IMR-90 (cell line): ENCODE results near the gene TSPAN32. TPM values are rescaled to one million over a fixed set of nuclear protein-coding genes. Genes with fewer than 3 reads are reported as not detected.

ENCODE experiments used
- ATAC-seq: fragments of 200-7000 bp; cut with Tn5 transposase; 2 replicates; pipeline ENCODE4 v1.9.1; 2020; ENCODE audit warnings: low read depth, mild to moderate bottlenecking, moderate library complexity
- BruUV-seq: library from RNA; stranded (reverse); fragments of 400-500 nt; replicated peaks from 2 replicates; lab custom pipeline; 2021; lab: Mats Ljungman, UMichigan
- CTCF ChIA-PET: fragments of 300-600 bp; formaldehyde crosslinking; extraction: SDS; loops from one replicate; lab custom pipeline; 2021; ENCODE audit warnings: antibody characterized with exemption; lab: Yijun Ruan, JAX
- POLR2A ChIA-PET: fragments of 300-600 bp; sonication (Branson Sonifier 250); formaldehyde crosslinking; loops from one replicate; lab custom pipeline; 2022; ENCODE audit warnings: antibody characterized with exemption; ENCODE audit not compliant: unreplicated experiment; lab: Charles Lee
- DNase-seq: peaks from one replicate; pipeline ENCODE4 v3.0.0; 2013
- H2AFZ ChIP-seq: replicated peaks from 2 replicates; pipeline ENCODE3; 2013; ENCODE audit warnings: low read length, mild to moderate bottlenecking; ENCODE audit not compliant: poor library complexity
- H2AK5ac ChIP-seq: 2 replicates; pipeline ENCODE4 v1.6.1; 2013; ENCODE audit warnings: low read depth, low read length, inconsistent platforms
- H2AK9ac ChIP-seq: replicated peaks from 2 replicates; pipeline ENCODE3; 2013; ENCODE audit warnings: mild to moderate bottlenecking, low read depth, low read length, moderate library complexity; ENCODE audit not compliant: poor library complexity
- H2BK120ac ChIP-seq: 2 replicates; pipeline ENCODE4 v1.6.1; 2013; ENCODE audit warnings: low read depth, low read length, inconsistent platforms
- H2BK15ac ChIP-seq: 3 replicates; pipeline ENCODE4 v1.6.1; 2013; ENCODE audit warnings: low read depth, low read length, inconsistent platforms
- H2BK20ac ChIP-seq: 2 replicates; pipeline ENCODE4 v1.6.1; 2013; ENCODE audit warnings: low read depth, mild to moderate bottlenecking, inconsistent platforms, low read length, moderate library complexity
- H2BK5ac ChIP-seq: 2 replicates; pipeline ENCODE4 v1.6.1; 2013; ENCODE audit warnings: mild to moderate bottlenecking, low read depth, low read length, inconsistent platforms; ENCODE audit not compliant: poor library complexity, severe bottlenecking
- H3K14ac ChIP-seq: replicated peaks from 2 replicates; pipeline ENCODE4 v1.6.1; 2013; ENCODE audit warnings: low read depth, low read length, inconsistent platforms
- H3K18ac ChIP-seq: 2 replicates; pipeline ENCODE4 v1.6.1; 2013; ENCODE audit warnings: low read depth, low read length, control low read depth
- H3K23ac ChIP-seq: 2 replicates; pipeline ENCODE4 v1.6.1; 2013; ENCODE audit warnings: low read depth, low read length, inconsistent platforms
- H3K27ac ChIP-seq: 2 replicates; pipeline ENCODE4 v1.5.1; 2013; ENCODE audit warnings: mild to moderate bottlenecking, control low read depth, low read length; ENCODE audit not compliant: insufficient read depth
- H3K27me3 ChIP-seq: 2 replicates; pipeline ENCODE4 v1.6.1; 2013; ENCODE audit warnings: low read length; ENCODE audit not compliant: control insufficient read depth, insufficient read depth
- H3K36me3 ChIP-seq: 2 replicates; pipeline ENCODE4 v1.6.1; 2013; ENCODE audit warnings: low read length, mixed read lengths; ENCODE audit not compliant: control insufficient read depth, insufficient read depth
- H3K4ac ChIP-seq: 2 replicates; pipeline ENCODE4 v1.6.1; 2013; ENCODE audit warnings: low read depth, low read length, inconsistent platforms
- H3K4me1 ChIP-seq: 2 replicates; pipeline ENCODE4 v1.6.1; 2013; ENCODE audit warnings: low read length, mixed read lengths; ENCODE audit not compliant: control insufficient read depth, insufficient read depth
- H3K4me2 ChIP-seq: 2 replicates; pipeline ENCODE4 v1.6.1; 2013; ENCODE audit warnings: low read depth, mild to moderate bottlenecking, control low read depth, low read length, moderate library complexity
- H3K4me3 ChIP-seq: 2 replicates; pipeline ENCODE4 v1.5.1; 2013; ENCODE audit warnings: low read depth, mild to moderate bottlenecking, control low read depth, low read length, moderate library complexity; ENCODE audit not compliant: insufficient read depth
- H3K56ac ChIP-seq: 2 replicates; pipeline ENCODE4 v1.6.1; 2013; ENCODE audit warnings: low read length, inconsistent platforms; ENCODE audit not compliant: insufficient read depth; ENCODE audit errors: extremely low read depth
- H3K79me1 ChIP-seq, 2 experiments: 2 replicates each; pipeline ENCODE4 v1.6.1; 2013; ENCODE audit warnings: low read length in 2 of 2, inconsistent platforms in 1 of 2, low read depth in 1 of 2
- H3K9ac ChIP-seq: 2 replicates; pipeline ENCODE4 v1.6.1; 2013; ENCODE audit warnings: low read depth, low read length, control low read depth
- H3K9me1 ChIP-seq: 2 replicates; pipeline ENCODE4 v1.6.1; 2013; ENCODE audit warnings: low read length, inconsistent platforms; ENCODE audit not compliant: insufficient read depth
- H3K9me3 ChIP-seq: 2 replicates; pipeline ENCODE4 v1.6.1; 2013; ENCODE audit warnings: low read length; ENCODE audit not compliant: control insufficient read depth, insufficient read depth
- H4K20me1 ChIP-seq: 2 replicates; pipeline ENCODE4 v1.6.1; 2013; ENCODE audit warnings: low read length, inconsistent platforms; ENCODE audit not compliant: insufficient read depth
- H4K5ac ChIP-seq: 2 replicates; pipeline ENCODE4 v1.6.1; 2013; ENCODE audit warnings: mild to moderate bottlenecking, low read depth, low read length, control low read depth
- H4K8ac ChIP-seq, 2 experiments: 2 replicates each; pipeline ENCODE4 v1.6.1; 2013; ENCODE audit warnings: low read depth in 2 of 2, low read length in 2 of 2, control low read depth in 1 of 2, inconsistent platforms in 1 of 2
- H4K91ac ChIP-seq: 2 replicates; pipeline ENCODE4 v1.6.1; 2013; ENCODE audit warnings: low read depth, low read length, inconsistent platforms; ENCODE audit not compliant: insufficient read depth
- BHLHE40 ChIP-seq: fragments of 150-350 bp; IDR thresholded peaks from 2 replicates; pipeline ENCODE4 v1.6.1; 2016; ENCODE audit warnings: mild to moderate bottlenecking, low read depth, low read length
- CEBPB ChIP-seq: IDR thresholded peaks from 2 replicates; pipeline ENCODE4 v1.6.1; 2012; ENCODE audit warnings: low read depth, low read length, improper control_type of control experiment
- CHD1 ChIP-seq: IDR thresholded peaks from 2 replicates; pipeline ENCODE4 v1.6.1; 2012; ENCODE audit warnings: low read depth, low read length, improper control_type of control experiment
- FOS ChIP-seq: fragments of 150-350 bp; IDR thresholded peaks from 2 replicates; pipeline ENCODE4 v1.6.1; 2016; ENCODE audit warnings: low read depth, low read length
- MAFK ChIP-seq: IDR thresholded peaks from 2 replicates; pipeline ENCODE4 v1.6.1; 2012; ENCODE audit warnings: low read depth, low read length, improper control_type of control experiment
- MAZ ChIP-seq: IDR thresholded peaks from 2 replicates; pipeline ENCODE4 v1.6.1; 2012; ENCODE audit warnings: low read depth, mild to moderate bottlenecking, low read length, improper control_type of control experiment, moderate library complexity, borderline replicate concordance
- MXI1 ChIP-seq: IDR thresholded peaks from 2 replicates; pipeline ENCODE4 v1.6.1; 2012; ENCODE audit warnings: low read depth, mild to moderate bottlenecking, low read length, moderate library complexity, borderline replicate concordance
- NFE2L2 ChIP-seq: fragments of 150-350 bp; IDR thresholded peaks from 2 replicates; pipeline ENCODE4 v1.6.1; 2016; ENCODE audit warnings: low read depth, mild to moderate bottlenecking, low read length
- POLR2A ChIP-seq: IDR thresholded peaks from 2 replicates; pipeline ENCODE4 v1.6.1; 2012; ENCODE audit warnings: mild to moderate bottlenecking, low read depth, low read length
- RAD21 ChIP-seq: IDR thresholded peaks from 2 replicates; pipeline ENCODE4 v1.6.1; 2012; ENCODE audit warnings: low read length, improper control_type of control experiment
- RCOR1 ChIP-seq: IDR thresholded peaks from 2 replicates; pipeline ENCODE4 v1.6.1; 2012; ENCODE audit warnings: mild to moderate bottlenecking, low read length, improper control_type of control experiment; ENCODE audit not compliant: insufficient replicate concordance
- RFX5 ChIP-seq: IDR thresholded peaks from 2 replicates; pipeline ENCODE4 v1.8.0; 2012; ENCODE audit warnings: low read depth, mild to moderate bottlenecking, low read length, moderate library complexity
- SMC3 ChIP-seq: fragments of 150-350 bp; IDR thresholded peaks from 2 replicates; pipeline ENCODE4 v1.6.1; 2016; ENCODE audit warnings: low read depth, mild to moderate bottlenecking, antibody characterized with exemption, low read length, moderate library complexity
- WGBS, 2 experiments: methylation state at CpG; one replicate each; pipeline versions ENCODE4 v1.1.5 to v1.1.7; 2013; ENCODE audit warnings: missing lambda C conversion rate in 2 of 2; ENCODE audit not compliant: insufficient read length in 1 of 2; ENCODE audit errors: extremely low coverage in 2 of 2; 5-methylcytosine and 5-hydroxymethylcytosine counted together
- dilution Hi-C: fragments of 300-500 bp; cut with HindIII; formaldehyde crosslinking; loops from one replicate; pipeline ENCODE4 v1.14.3; 2018; ENCODE audit warnings: low sequenced_read_pairs; ENCODE audit not compliant: unreplicated experiment
- in situ Hi-C: fragments of 300-500 bp; cut with MboI; formaldehyde crosslinking; loops from 3 replicates; pipeline ENCODE4 v1.14.3; 2019; ENCODE audit warnings: low sequenced_read_pairs, inconsistent platforms, mixed read lengths
- intact Hi-C: fragments of 100-400 bp; cut with micrococcal nuclease; formaldehyde crosslinking; loops from 2 replicates; pipeline ENCODE4 v1.10.0; 2022
- polyA plus RNA-seq, 3 experiments: library from polyadenylated mRNA; depleted of rRNA; stranded (reverse); fragments of >200 nt; gene quantifications; 2 replicates each; pipeline ENCODE4 v1.2.3, GENCODE V29; 2012; ENCODE audit warnings: low replicate concordance in 1 of 3
- total RNA-seq: library from RNA; depleted of rRNA; stranded (reverse); fragments of >200 nt; gene quantifications from 2 replicates; pipeline ENCODE4 v1.2.3, GENCODE V29; 2012
- TF ChIP-seq, protein P1 (sequence below): fragments of 150-350 bp; IDR thresholded peaks from 2 replicates; pipeline ENCODE4 v1.6.1; 2017; ENCODE audit warnings: mild to moderate bottlenecking, antibody characterized with exemption, low read length, low read depth
- TF ChIP-seq, protein P2 (sequence below): fragments of 150-350 bp; IDR thresholded peaks from 2 replicates; pipeline ENCODE4 v1.6.1; 2016; ENCODE audit warnings: low read depth, mild to moderate bottlenecking, low read length, moderate library complexity, borderline replicate concordance
- TF ChIP-seq, protein P3 (sequence below): conservative IDR thresholded peaks from 2 replicates; pipeline ENCODE4 v1.5.1; 2012; ENCODE audit warnings: mild to moderate bottlenecking, low read depth, low read length, improper control_type of control experiment

The TSPAN32 gene
- total and polyA plus RNA-seq, 2 of the 4 experiments (the other 2 are of a cell fraction): 0.07 TPM; not detected in 1

DNA sequence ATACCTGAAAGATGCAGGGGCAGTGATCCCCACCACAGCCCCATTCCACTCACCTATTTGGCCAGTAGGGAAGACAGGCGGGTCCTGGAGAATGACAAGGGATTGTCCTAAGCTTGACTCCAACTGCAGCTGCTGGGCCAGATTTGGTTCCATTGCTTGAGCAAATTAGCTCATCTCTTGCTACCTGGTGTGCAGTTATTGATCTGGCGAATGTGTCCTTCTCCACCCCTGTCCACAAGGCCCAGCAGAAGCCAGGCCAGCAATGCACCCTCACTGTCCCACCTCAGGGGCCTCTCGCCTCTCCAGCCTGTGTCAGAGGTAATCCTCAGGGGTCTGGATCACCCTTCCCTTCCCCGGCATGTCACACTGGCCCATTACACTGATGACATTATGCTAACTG lies 23.3 kb downstream of the TSPAN32 start:
- intact Hi-C loops (no loop called here), in situ Hi-C loops (no loop called here), dilution Hi-C loops (no loop called here)
- ATAC-seq (no peak), DNase-seq (no peak)
- Histone ChIP-seq H3K56ac (no peak overlapping the region), H3K36me3 (no peaks in the 10 kb centered on the region), H3K4me2 (no peak overlapping the region), H3K18ac (no peak overlapping the region), H3K23ac (no peak overlapping the region), H4K8ac (no peak overlapping the region), H2BK5ac (no peak overlapping the region), H3K9ac (no peak overlapping the region), H2BK120ac (no peak overlapping the region), H3K4me1 (no peaks in the 10 kb centered on the region; the same call in 1 of the 2 replicates), H4K20me1 (no peaks in the 10 kb centered on the region), H3K4me3 (no peak overlapping the region), H3K27me3 (peaks cover 10% of the 10 kb centered on the region), H3K79me1 (no peaks in the 10 kb centered on the region), H3K27ac (no peak overlapping the region), H2AFZ (no peak overlapping the region), H3K14ac (no peak overlapping the region), H2BK15ac (no peak overlapping the region), H2AK9ac (peak overlapping the region; percentile 24), H3K9me1 (no peaks in the 10 kb centered on the region), H4K91ac (no peak overlapping the region), H2AK5ac (no peak overlapping the region), H4K5ac (no peak overlapping the region), H2BK20ac (no peak overlapping the region), H3K4ac (no peak overlapping the region), H3K9me3 (no peaks in the 10 kb centered on the region)
- no TSS peak for BruUV-seq
- 40% methylated on average over 1 of the region's 4 CpGs; no CpG with 5 or more reads in 1 of the 2 experiments for WGBS, 2 experiments
- ChIA-PET CTCF (no interaction called here), POLR2A (interaction anchor here (0.7 kb wide), 1 partner anchor 379 kb away, joined by 4 read pairs; no protein-coding TSS in a partner anchor)
- TF ChIP-seq POLR2A (no peak), SMC3 (no peak), MXI1 (no peak), RAD21 (no peak), RCOR1 (no peak), CHD1 (no peak), RFX5 (no peak), FOS (no peak), CEBPB (no peak), NFE2L2 (no peak), MAFK (no peak), BHLHE40 (no peak), MAZ (no peak)
- TF ChIP-seq, protein P1, sequence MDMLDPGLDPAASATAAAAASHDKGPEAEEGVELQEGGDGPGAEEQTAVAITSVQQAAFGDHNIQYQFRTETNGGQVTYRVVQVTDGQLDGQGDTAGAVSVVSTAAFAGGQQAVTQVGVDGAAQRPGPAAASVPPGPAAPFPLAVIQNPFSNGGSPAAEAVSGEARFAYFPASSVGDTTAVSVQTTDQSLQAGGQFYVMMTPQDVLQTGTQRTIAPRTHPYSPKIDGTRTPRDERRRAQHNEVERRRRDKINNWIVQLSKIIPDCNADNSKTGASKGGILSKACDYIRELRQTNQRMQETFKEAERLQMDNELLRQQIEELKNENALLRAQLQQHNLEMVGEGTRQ: no peak
- TF ChIP-seq, protein P2, sequence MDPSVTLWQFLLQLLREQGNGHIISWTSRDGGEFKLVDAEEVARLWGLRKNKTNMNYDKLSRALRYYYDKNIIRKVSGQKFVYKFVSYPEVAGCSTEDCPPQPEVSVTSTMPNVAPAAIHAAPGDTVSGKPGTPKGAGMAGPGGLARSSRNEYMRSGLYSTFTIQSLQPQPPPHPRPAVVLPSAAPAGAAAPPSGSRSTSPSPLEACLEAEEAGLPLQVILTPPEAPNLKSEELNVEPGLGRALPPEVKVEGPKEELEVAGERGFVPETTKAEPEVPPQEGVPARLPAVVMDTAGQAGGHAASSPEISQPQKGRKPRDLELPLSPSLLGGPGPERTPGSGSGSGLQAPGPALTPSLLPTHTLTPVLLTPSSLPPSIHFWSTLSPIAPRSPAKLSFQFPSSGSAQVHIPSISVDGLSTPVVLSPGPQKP: no peak
- TF ChIP-seq, protein P3, sequence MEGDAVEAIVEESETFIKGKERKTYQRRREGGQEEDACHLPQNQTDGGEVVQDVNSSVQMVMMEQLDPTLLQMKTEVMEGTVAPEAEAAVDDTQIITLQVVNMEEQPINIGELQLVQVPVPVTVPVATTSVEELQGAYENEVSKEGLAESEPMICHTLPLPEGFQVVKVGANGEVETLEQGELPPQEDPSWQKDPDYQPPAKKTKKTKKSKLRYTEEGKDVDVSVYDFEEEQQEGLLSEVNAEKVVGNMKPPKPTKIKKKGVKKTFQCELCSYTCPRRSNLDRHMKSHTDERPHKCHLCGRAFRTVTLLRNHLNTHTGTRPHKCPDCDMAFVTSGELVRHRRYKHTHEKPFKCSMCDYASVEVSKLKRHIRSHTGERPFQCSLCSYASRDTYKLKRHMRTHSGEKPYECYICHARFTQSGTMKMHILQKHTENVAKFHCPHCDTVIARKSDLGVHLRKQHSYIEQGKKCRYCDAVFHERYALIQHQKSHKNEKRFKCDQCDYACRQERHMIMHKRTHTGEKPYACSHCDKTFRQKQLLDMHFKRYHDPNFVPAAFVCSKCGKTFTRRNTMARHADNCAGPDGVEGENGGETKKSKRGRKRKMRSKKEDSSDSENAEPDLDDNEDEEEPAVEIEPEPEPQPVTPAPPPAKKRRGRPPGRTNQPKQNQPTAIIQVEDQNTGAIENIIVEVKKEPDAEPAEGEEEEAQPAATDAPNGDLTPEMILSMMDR: no peak
